Vagina (tissue), 2 donors: ENCODE measurements around the gene LRRC7. TPM values are rescaled to one million over a fixed set of nuclear protein-coding genes. Genes with fewer than 3 reads are reported as not detected.
"Not testable (repeated sequence)": the region's sequence is repeated elsewhere in the genome, so short reads cannot be mapped to it uniquely, and the experiment has no call there.

Source experiments
- DNase-seq, 2 donors: peaks; one replicate each; pipeline ENCODE4 v3.0.0-alpha.2; 2017; ENCODE audit errors: extremely low spot score in 2 of 2
- H3K27ac ChIP-seq: fragments of 200-600 bp; sonication (generic); one replicate; pipeline ENCODE4 v1.5.1; 2019
- H3K27me3 ChIP-seq: fragments of 200-600 bp; sonication (generic); one replicate; pipeline ENCODE4 v1.5.1; 2019
- H3K36me3 ChIP-seq, 2 donors: fragments of 200-600 bp; sonication (generic); one replicate each; pipeline ENCODE4 v1.5.1; 2017 to 2019
- H3K4me1 ChIP-seq: fragments of 200-600 bp; sonication (generic); one replicate; pipeline ENCODE4 v1.5.1; 2019
- H3K4me3 ChIP-seq, 2 donors: fragments of 200-600 bp; sonication (generic); 1 replicate in 1 of 2; 2 replicates in 1 of 2; pipeline ENCODE4 v1.5.1; 2016 to 2019
- H3K9me3 ChIP-seq: fragments of 200-600 bp; sonication (generic); one replicate; pipeline ENCODE4 v1.5.1; 2019
- CTCF ChIP-seq, 3 experiments: fragments of 450-650 bp in 2 of 3; fragments of 200-600 bp in 1 of 3; sonication (generic) in 1 of 3; IDR thresholded peaks; one replicate each; pipeline ENCODE4 v1.5.1; 2017 to 2019; ENCODE audit warnings: antibody characterized with exemption in 3 of 3, mild to moderate bottlenecking in 2 of 3, moderate library complexity in 2 of 3
- POLR2A ChIP-seq, 2 donors: fragments of 450-650 bp; IDR thresholded peaks; one replicate each; pipeline ENCODE4 v1.6.1; 2017; ENCODE audit warnings: antibody characterized with exemption in 2 of 2, mild to moderate bottlenecking in 2 of 2, moderate library complexity in 2 of 2
- POLR2AphosphoS5 ChIP-seq, 2 donors: sonication (generic); formaldehyde crosslinking; IDR thresholded peaks; one replicate each; pipeline ENCODE4 v1.9.0; 2017; ENCODE audit warnings: antibody characterized with exemption in 2 of 2, mild to moderate bottlenecking in 2 of 2, low read depth in 1 of 2; ENCODE audit not compliant: insufficient read depth in 1 of 2
- intact Hi-C: fragments of 100-400 bp; cut with DNase I; formaldehyde crosslinking; loops from one replicate; pipeline ENCODE4 v1.15.1; 2023
- total RNA-seq: library from RNA; depleted of rRNA; stranded (reverse); fragments of >200 nt; gene quantifications from one replicate; pipeline ENCODE4 v1.2.3, GENCODE V29; 2016

Gene LRRC7
- total RNA-seq, 1 donor from 2014 or later, result not detected

GRCh38 chr1:70039485-70039884 is 471.8 kb downstream of the LRRC7 start:
- H3K9me3 ChIP-seq, result no peaks in the 10 kb centered on the region
- H3K4me3 ChIP-seq, result no peak overlapping the region
- no peaks in the 10 kb centered on the region for H3K27me3 ChIP-seq
- H3K4me1 ChIP-seq, result peaks cover 7% of the 10 kb centered on the region
- no peak overlapping the region for H3K27ac ChIP-seq
- no peaks in the 10 kb centered on the region for H3K36me3 ChIP-seq
- no peak for DNase-seq
- intact Hi-C loops, result no loop called here
- TF ChIP-seq POLR2A (IDR thresholded peaks at IDR 0.05) (no peak), CTCF (IDR thresholded peaks at IDR 0.05) (no peak), POLR2AphosphoS5 (IDR thresholded peaks at IDR 0.05; ENCODE audit: insufficient read depth in 1 of 2, low read depth in 1 of 2) (no peak)

DNA sequence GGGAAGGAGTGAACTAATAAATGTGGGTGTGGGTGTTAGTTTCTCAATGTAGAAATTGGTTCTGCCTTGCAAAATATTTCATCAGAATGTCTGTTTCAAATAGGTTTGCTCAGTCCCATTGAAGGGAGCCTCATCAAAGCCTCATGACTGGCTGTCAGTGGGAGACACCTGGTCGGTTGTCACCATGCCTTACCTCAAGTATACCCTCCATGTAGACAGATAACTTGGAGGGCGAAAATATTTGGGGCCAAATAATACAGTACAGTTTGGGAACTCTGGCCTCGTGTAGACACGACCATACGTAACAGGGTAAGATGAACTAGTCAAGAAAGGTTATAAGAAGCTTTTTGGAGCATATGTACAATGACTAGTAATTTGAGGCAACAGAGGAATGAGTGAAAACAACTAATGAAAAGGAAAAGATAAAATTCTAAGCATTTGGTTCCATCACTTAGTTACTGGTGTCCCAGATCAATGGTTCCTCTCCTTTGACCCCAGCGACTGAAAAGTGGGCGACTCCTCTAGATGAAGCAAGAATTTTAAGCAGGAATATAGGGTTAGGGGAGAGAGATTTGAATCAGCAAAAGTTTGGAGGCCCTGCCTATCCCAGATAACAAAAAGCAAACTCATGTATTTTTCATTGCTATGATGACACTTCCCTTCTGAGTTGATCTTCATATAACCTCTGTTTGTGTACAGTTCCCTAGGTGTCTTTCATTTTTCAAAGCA is 473.8 kb downstream of the LRRC7 start:
- Histone ChIP-seq H3K4me3 (no peak overlapping the region), H3K4me1 (peaks cover 7% of the 10 kb centered on the region), H3K27ac (no peak overlapping the region), H3K36me3 (no peaks in the 10 kb centered on the region), H3K9me3 (no peaks in the 10 kb centered on the region), H3K27me3 (no peaks in the 10 kb centered on the region)
- no peak for DNase-seq
- no peak for TF ChIP-seq POLR2A (IDR thresholded peaks at IDR 0.05)
- no peak for TF ChIP-seq CTCF (IDR thresholded peaks at IDR 0.05)
- TF ChIP-seq POLR2AphosphoS5 (IDR thresholded peaks at IDR 0.05; ENCODE audit: insufficient read depth in 1 of 2, low read depth in 1 of 2), result no peak
- intact Hi-C loops, result no loop called here

DNA sequence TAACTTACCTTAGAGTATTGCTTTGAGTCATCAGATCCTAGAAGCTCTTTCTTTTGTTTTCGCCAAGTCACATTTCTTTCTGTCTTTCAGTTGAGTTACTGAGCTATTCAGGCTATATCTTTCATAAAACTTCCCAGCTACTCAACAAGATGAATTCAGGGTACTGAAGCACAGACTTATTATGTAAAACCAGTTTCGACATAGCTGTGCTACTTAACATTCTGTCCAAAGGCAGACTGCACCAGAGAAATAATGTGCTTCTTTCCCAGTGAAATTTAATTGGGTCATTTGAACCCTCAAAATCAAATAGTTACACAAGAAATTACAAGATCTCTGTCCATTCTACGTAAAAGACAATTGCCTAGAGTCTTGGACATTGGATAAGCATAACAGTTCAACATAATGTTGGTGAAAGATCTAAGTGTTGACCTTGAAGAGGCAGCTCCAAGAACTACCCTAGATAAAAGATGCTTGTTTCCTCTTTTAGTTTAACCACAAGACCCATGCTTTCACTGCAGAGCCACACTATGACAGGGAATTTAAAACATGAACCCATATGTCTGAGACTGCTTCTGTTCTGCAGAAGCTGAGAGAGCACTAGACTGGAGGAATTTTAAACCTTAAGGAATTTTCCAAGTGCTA is 474.5 kb downstream of the LRRC7 start:
- Histone ChIP-seq H3K27ac (no peak overlapping the region), H3K27me3 (no peaks in the 10 kb centered on the region), H3K4me3 (no peak overlapping the region), H3K9me3 (no peaks in the 10 kb centered on the region), H3K36me3 (no peaks in the 10 kb centered on the region), H3K4me1 (peaks cover 7% of the 10 kb centered on the region)
- no peak for DNase-seq
- intact Hi-C loops, result no loop called here
- TF ChIP-seq POLR2A (IDR thresholded peaks at IDR 0.05), result no peak
- TF ChIP-seq POLR2AphosphoS5 (IDR thresholded peaks at IDR 0.05; ENCODE audit: insufficient read depth in 1 of 2, low read depth in 1 of 2), result no peak
- no peak for TF ChIP-seq CTCF (IDR thresholded peaks at IDR 0.05)

- Histone ChIP-seq H3K4me3 (no peak overlapping the region), H3K4me1 (peaks cover 7% of the 10 kb centered on the region), H3K27ac (no peak overlapping the region), H3K9me3 (no peaks in the 10 kb centered on the region), H3K27me3 (no peaks in the 10 kb centered on the region), H3K36me3 (no peaks in the 10 kb centered on the region)
- no peak for DNase-seq
- intact Hi-C loops, result no loop called here
- no peak for TF ChIP-seq POLR2AphosphoS5 (IDR thresholded peaks at IDR 0.05; ENCODE audit: insufficient read depth in 1 of 2, low read depth in 1 of 2)
- TF ChIP-seq CTCF (IDR thresholded peaks at IDR 0.05), result no peak
- TF ChIP-seq POLR2A (IDR thresholded peaks at IDR 0.05), result no peak
These were observed 476.1 kb downstream of the LRRC7 start for GRCh38 chr1:70043804-70044203.

GRCh38 chr1:70044832-70045231 is 477.1 kb downstream of the LRRC7 start:
- TF ChIP-seq CTCF (IDR thresholded peaks at IDR 0.05) (no peak), POLR2AphosphoS5 (IDR thresholded peaks at IDR 0.05; ENCODE audit: insufficient read depth in 1 of 2, low read depth in 1 of 2) (no peak), POLR2A (IDR thresholded peaks at IDR 0.05) (no peak)
- Histone ChIP-seq H3K27ac (no peak overlapping the region), H3K36me3 (no peaks in the 10 kb centered on the region), H3K4me1 (peaks cover 7% of the 10 kb centered on the region), H3K9me3 (no peaks in the 10 kb centered on the region), H3K4me3 (no peak overlapping the region), H3K27me3 (no peaks in the 10 kb centered on the region)
- DNase-seq, result no peak
- intact Hi-C loops, result no loop called here

GRCh38 chr1:70045581-70045980 is 477.9 kb downstream of the LRRC7 start:
- H3K9me3 ChIP-seq, H3K4me1 ChIP-seq, H3K27me3 ChIP-seq, H3K27ac ChIP-seq, H3K4me3 ChIP-seq, DNase-seq, intact Hi-C loops, H3K36me3 ChIP-seq: not testable (repeated sequence)
